IPS-15b (cell line): Measurements from ENCODE around the gene LMF2.

Source experiments
- H3K27me3 ChIP-seq: one replicate; pipeline ENCODE4 v1.6.1; 2013; ENCODE audit warnings: low read length; ENCODE audit not compliant: control insufficient read depth, insufficient read depth
- H3K36me3 ChIP-seq: one replicate; pipeline ENCODE4 v1.6.1; 2013; ENCODE audit warnings: low read length; ENCODE audit not compliant: control insufficient read depth, insufficient read depth
- H3K4me1 ChIP-seq: one replicate; pipeline ENCODE4 v1.6.1; 2013; ENCODE audit warnings: mild to moderate bottlenecking, low read length; ENCODE audit not compliant: control insufficient read depth, insufficient read depth
- H3K4me3 ChIP-seq: one replicate; pipeline ENCODE4 v1.5.1; 2013; ENCODE audit warnings: low read depth, low read length
- H3K9ac ChIP-seq: one replicate; pipeline ENCODE4 v1.6.1; 2013; ENCODE audit warnings: low read depth, mild to moderate bottlenecking, low read length
- H3K9me3 ChIP-seq: one replicate; pipeline ENCODE4 v1.6.1; 2013; ENCODE audit warnings: mild to moderate bottlenecking, low read length; ENCODE audit not compliant: control insufficient read depth, insufficient read depth

LMF2 gene, protein sequence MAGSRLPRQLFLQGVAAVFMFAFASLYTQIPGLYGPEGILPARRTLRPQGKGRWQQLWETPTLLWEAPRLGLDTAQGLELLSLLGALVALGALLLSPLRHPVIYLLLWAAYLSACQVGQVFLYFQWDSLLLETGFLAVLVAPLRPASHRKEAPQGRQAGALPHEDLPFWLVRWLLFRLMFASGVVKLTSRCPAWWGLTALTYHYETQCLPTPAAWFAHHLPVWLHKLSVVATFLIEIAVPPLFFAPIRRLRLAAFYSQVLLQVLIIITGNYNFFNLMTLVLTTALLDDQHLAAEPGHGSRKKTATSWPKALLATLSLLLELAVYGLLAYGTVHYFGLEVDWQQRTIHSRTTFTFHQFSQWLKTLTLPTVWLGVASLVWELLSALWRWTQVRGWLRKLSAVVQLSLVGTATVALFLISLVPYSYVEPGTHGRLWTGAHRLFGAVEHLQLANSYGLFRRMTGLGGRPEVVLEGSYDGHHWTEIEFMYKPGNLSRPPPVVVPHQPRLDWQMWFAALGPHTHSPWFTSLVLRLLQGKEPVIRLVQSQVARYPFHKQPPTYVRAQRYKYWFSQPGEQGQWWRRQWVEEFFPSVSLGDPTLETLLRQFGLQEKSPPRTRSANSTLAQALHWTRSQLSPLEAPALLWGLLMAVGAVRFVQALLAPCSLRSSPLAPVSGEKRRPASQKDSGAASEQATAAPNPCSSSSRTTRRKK

DNA sequence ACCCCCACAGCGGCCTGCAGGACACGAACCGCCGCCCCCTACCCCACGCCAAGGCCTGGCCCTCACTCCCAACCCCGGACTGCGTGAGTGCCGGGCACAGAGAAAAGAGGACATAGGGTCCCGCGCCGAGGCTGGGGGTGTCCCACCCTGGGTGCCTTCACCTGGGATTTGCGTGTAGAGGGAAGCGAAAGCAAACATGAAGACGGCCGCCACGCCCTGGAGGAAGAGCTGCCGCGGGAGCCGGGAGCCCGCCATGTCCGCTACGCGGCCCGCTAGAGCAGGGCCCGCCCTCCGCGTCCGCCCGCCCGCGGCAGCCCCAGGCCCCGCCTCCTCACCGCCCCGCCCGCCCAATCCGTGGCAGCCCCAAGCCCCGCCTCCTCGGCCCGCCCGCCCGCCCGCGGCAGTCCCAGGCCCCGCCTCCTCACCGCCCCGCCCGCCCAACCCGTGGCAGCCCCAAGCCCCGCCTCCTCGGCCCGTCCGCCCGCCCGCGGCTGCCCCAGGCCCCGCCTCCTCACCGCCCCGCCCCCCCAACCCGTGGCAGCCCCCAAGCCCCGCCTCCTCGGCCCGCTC lies at the start of gene LMF2:
TSS of gene LMF2 (minus strand) at position 282 of the 570 bp plus-strand sequence. CDS start at position 255, 27 bp downstream.
- H3K9ac ChIP-seq: peak within 1 kb of the TSS; percentile 89
- peak within 1 kb of the TSS; percentile 91 for H3K4me3 ChIP-seq
- no peaks in the 10 kb centered on the region for H3K27me3 ChIP-seq
- H3K36me3 ChIP-seq: peaks cover 16% of the 10 kb centered on the region
- H3K9me3 ChIP-seq: no peaks in the 10 kb centered on the region
- peaks cover 3% of the 10 kb centered on the region for H3K4me1 ChIP-seq

DNA sequence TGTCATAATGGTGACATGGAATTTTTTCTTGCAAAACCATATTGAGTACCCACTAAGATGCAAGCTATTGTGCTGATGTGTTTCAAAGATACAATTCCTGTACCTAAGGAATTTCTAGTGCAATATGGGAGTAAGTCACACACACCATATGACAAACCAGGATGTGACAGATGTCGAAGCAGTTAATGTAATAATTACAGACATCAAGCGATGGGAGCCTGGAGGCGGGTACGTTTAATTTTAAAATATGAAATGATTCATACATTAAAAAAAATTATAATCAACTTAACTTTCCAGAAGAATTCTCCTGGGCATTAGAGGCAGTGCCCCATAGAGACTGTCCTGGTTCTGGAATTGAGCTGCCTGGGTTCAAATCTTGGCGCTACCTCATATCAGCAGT lies 49.2 kb upstream of the LMF2 start:
- Histone ChIP-seq H3K27me3 (peaks cover 8% of the 10 kb centered on the region), H3K9me3 (no peaks in the 10 kb centered on the region), H3K4me3 (no peak overlapping the region), H3K4me1 (no peaks in the 10 kb centered on the region), H3K9ac (no peak overlapping the region), H3K36me3 (no peaks in the 10 kb centered on the region)

DNA sequence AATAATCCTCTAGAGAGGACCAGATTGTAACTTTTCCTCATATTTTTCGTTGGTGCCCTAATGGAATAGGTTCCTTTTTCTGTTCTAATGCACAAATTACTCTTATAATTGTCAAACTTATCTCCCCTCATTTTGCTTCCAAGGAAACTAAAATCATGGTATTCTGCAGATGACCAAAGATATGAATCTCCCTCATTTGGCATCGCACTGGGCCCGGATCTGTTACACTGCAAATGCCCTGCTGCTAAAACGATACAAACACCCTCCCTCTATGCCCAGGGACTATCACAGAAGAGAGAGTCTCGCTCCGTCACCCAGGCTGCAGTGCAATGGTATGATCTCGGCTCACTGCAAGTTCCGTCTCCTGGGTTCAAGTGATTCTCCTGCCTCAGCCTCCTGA lies 45.8 kb upstream of the LMF2 start:
- H3K9me3 ChIP-seq: no peaks in the 10 kb centered on the region
- no peaks in the 10 kb centered on the region for H3K4me1 ChIP-seq

DNA sequence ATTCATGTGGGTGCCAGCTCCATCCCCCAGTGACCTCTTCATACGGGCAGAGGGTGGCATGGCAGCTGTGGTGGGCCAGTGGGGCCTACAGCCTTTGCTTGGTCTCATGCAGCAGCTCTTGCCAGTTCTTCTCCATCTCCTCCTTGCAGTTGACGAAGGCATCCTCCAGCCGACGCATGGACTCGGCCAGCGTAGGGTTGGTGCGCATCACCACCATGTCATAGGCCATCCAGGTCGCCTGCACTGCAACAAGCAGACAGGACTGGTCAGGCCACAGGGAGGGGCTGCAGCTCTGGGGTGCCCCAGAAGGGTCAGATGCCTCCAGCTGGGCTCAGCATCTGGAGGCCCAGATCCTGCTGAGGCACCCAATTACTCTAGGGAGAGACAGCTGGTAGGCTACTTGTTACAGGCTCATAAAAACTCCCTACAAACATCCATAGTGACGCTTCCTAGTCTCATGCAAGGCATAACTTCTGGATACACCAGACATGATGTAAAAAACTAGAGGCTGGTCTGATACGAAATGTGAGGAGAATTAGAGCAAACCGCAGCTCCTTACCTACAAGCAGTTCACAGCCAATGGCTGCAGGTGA lies 43.8 kb upstream of the LMF2 start:
- H3K36me3 ChIP-seq: no peaks in the 10 kb centered on the region
- peaks cover 12% of the 10 kb centered on the region for H3K27me3 ChIP-seq
- H3K9ac ChIP-seq: no peak overlapping the region
- H3K4me1 ChIP-seq: peaks cover 2% of the 10 kb centered on the region
- H3K9me3 ChIP-seq: no peaks in the 10 kb centered on the region
- H3K4me3 ChIP-seq: no peak overlapping the region

More for the DNA sequence above, 45.8 kb upstream of the LMF2 start:
- no peak overlapping the region for H3K4me3 ChIP-seq
- H3K9ac ChIP-seq: no peak overlapping the region
- peaks cover 6% of the 10 kb centered on the region for H3K27me3 ChIP-seq
- no peaks in the 10 kb centered on the region for H3K36me3 ChIP-seq

DNA sequence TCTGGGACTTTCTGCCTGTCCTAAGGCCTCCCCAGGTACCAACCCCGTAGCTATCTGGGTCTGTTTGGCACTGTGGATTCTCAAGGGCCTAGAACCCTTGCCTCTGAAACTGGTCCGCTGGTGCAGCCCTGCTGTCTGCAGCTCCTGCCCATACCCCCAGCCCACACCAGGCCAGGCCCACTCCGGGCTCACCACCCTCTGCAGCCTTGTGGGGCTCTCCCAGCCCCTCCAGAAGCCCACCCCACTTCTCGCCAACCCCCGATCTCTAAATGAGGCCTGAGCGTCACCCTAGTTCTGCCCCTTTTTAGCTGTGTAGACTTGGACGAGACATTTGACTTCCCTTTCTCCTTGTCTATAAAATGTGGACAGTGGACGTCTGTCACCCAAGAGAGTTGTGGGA lies 42.9 kb upstream of the LMF2 start:
- H3K27me3 ChIP-seq: peaks cover 20% of the 10 kb centered on the region
- no peaks in the 10 kb centered on the region for H3K36me3 ChIP-seq
- peaks cover 2% of the 10 kb centered on the region for H3K4me1 ChIP-seq
- H3K9ac ChIP-seq: no peak overlapping the region
- H3K4me3 ChIP-seq: no peak overlapping the region
- no peaks in the 10 kb centered on the region for H3K9me3 ChIP-seq

DNA sequence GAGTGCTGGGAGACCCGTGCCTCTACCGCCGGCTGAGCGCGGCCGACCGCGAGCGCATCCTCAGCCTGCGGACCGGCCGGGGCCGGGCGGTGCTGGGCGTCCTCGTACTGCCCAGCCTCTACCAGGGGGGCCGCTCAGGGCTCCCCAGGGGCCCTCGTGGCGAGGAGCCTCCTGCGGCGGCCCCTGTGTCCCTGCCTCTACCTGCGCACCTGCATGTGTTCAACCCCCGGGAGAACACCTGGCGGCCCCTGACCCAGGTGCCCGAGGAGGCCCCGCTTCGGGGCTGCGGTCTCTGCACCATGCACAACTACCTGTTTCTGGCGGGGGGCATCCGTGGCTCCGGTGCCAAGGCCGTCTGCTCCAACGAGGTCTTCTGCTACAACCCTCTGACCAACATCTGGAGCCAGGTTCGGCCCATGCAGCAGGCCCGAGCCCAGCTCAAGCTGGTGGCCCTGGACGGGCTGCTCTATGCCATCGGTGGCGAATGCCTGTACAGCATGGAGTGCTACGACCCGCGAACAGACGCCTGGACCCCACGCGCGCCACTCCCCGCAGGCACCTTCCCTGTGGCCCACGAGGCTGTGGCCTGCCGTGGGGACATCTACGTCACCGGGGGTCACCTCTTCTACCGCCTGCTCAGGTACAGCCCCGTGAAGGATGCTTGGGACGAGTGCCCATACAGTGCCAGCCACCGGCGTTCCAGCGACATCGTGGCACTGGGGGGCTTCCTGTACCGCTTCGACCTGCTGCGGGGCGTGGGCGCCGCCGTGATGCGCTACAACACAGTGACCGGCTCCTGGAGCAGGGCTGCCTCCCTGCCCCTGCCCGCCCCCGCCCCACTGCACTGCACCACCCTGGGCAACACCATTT lies 41.7 kb upstream of the LMF2 start:
- Histone ChIP-seq H3K9me3 (no peaks in the 10 kb centered on the region), H3K27me3 (peaks cover 30% of the 10 kb centered on the region), H3K9ac (no peak overlapping the region), H3K4me3 (no peak overlapping the region), H3K36me3 (no peaks in the 10 kb centered on the region), H3K4me1 (peaks cover 2% of the 10 kb centered on the region)

DNA sequence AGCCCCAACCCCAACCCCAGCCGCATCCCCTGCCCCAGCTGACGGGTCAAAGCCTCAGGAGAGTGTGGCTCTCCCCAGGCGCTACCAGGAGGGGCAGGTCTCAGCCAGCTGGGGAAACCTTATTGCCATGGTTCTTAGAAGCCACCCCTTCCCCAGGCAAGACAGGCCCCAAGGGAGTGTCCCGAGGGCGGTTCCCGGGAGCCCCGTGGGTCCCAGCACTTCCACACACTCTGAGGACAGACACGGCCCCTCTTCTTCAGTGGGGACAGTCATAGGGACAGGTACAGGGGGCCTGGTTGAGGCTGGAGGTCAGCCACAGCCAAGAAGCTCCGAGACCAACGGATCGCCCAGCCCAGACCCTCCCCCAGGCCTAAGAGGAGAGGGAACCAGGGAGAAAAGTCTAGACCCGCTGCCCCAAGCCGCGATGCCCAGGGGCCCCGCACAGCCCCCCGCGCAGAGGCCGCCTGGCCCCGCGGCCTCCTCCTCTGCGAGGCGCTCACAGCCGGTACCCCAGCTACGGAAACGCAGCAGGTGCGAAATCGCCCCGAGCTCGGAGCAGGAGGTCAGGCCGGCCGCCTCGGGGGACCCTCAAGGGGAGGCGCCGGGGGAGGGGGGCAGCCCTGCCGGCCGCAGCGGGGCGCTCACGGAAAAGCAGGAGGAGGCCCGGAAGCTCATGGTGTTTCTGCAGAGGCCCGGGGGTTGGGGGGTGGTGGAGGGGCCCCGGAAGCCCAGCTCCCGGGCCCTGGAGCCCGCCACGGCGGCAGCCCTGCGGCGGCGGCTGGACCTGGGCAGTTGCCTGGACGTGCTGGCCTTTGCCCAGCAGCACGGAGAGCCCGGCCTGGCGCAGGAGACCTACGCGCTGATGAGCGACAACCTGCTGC lies 40.8 kb upstream of the LMF2 start:
- peaks cover 2% of the 10 kb centered on the region for H3K4me1 ChIP-seq
- H3K9me3 ChIP-seq: no peaks in the 10 kb centered on the region
- H3K36me3 ChIP-seq: no peaks in the 10 kb centered on the region
- H3K27me3 ChIP-seq: peaks cover 30% of the 10 kb centered on the region
- no peak overlapping the region for H3K9ac ChIP-seq
- H3K4me3 ChIP-seq: no peak overlapping the region

DNA sequence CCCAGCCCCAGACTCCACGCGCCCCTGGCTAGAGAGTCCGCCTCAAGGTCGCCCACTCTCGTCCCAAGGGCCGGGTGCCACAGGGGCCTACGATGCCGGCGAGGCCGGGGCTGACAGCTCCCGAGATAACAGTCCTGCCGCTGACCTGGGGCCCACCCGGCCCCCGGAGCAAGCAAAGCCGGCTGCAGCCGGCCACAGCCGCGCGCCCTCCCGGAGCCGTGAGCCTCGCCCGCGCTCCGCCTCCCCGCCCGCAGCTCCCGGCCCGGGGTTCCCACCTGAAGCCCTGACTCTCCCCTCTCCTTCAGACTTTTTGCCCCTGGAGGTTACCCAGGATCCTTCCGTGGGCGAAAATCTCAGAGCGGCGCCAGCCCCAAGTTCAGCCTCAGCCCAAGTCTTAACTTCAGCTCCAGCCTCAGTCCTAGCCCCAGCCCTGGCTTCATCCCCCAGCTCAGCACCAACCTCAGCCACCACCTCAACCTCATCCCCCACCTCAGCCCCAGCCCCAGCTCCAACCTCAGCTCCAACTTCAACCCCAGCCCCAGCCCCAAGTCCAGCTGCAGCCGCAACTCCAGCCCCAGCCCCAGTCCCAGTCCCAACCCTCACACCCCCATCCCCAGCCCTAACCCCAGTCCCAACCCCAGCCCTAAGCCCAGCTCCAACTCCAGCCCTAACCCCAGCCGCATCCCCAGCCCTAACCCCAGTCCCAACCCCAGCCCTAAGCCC lies 39.9 kb upstream of the LMF2 start:
- H3K27me3 ChIP-seq: peaks cover 30% of the 10 kb centered on the region
- H3K9me3 ChIP-seq: no peaks in the 10 kb centered on the region
- H3K9ac ChIP-seq: no peak overlapping the region
- H3K4me3 ChIP-seq: no peak overlapping the region
- peaks cover 2% of the 10 kb centered on the region for H3K4me1 ChIP-seq
- no peaks in the 10 kb centered on the region for H3K36me3 ChIP-seq

DNA sequence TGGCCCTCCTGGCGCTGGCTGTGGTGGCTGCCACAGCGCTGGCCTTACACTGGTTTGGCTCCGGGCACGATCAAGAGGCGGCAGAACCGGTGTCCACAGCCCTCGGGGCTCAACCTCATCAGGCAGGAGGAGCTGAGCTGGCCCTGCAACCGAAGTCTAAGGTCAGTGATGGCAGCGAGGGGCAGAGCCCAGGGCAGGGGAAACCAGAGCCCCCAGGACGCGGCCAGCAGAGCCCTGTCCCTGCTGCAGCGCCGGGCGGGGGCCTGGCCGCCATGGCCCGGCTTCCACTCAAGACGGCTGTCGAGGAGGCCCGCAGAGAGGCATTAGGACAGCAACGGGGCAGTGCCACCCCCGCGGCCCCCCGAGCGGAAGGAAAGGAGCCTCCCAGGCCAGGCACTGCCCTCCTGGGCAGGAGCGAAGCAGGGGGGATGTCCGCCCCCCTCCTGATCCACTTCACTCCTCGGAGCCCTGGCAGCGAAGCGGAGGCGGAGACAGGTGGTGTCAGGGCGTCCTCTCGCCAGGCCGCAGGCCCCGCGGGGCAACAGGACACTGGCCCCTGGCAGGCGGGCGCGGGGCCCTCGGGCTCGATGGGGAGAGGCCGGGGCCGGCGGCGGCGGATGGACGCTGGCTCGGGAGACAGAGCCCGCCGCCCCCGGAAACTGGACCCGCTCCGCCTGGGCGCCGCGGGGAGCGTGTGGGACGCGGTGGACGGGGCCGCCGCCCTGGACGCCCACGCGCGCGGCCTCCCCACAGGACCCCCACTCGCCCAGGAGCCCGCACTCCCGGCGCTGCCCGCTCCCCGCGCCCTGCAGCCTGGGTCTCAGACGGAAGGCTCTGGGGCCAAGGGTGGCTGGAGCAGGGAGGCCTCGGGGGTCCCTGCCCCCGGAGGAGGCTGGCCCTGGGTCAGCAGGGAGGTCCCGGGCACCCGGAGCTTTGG lies 39.1 kb upstream of the LMF2 start:
- H3K27me3 ChIP-seq: peaks cover 30% of the 10 kb centered on the region
- no peak overlapping the region for H3K9ac ChIP-seq
- no peak overlapping the region for H3K4me3 ChIP-seq
- H3K9me3 ChIP-seq: no peaks in the 10 kb centered on the region
- H3K4me1 ChIP-seq: peaks cover 2% of the 10 kb centered on the region
- no peaks in the 10 kb centered on the region for H3K36me3 ChIP-seq
